MM.1S (cell line): ENCODE data around the gene NLK.

Experiments
- EZH2 ChIP-seq: fragments of 300-600 bp; sonication (generic); optimal IDR thresholded peaks from 2 replicates; pipeline ENCODE3; 2017; ENCODE audit warnings: low read depth, mild to moderate bottlenecking, antibody characterized with exemption, low read length, mixed read lengths
- EZH2phosphoT487 ChIP-seq: fragments of 300-600 bp; sonication (generic); IDR thresholded peaks from 2 replicates; pipeline ENCODE4 v1.6.1; 2018; ENCODE audit warnings: antibody characterized with exemption, low read length
- TF ChIP-seq, protein P1 (sequence below): fragments of 300-600 bp; sonication (generic); IDR thresholded peaks from 2 replicates; pipeline ENCODE4 v1.5.1; 2016; ENCODE audit warnings: antibody characterized with exemption, low read length, mixed read lengths

DNA sequence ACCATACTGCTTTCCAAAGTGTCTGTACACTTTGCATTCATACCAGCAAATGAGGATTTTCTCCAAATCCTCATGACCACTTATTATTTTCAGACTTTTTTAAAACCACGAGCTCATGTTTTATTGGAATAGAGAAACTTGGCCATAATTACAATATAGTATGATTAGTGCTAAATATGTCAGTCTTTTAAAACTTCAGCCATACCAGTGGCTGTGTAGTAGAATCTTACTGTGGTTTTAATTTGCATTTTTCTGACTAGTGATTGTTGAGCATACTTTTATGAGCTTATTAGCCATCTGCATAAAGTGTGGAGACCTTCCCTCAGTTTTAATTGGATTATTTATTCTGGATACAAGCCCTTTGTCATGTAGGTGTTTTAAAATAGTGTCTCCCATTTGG lies 57.8 kb downstream of the NLK start:
- TF ChIP-seq, protein P1, sequence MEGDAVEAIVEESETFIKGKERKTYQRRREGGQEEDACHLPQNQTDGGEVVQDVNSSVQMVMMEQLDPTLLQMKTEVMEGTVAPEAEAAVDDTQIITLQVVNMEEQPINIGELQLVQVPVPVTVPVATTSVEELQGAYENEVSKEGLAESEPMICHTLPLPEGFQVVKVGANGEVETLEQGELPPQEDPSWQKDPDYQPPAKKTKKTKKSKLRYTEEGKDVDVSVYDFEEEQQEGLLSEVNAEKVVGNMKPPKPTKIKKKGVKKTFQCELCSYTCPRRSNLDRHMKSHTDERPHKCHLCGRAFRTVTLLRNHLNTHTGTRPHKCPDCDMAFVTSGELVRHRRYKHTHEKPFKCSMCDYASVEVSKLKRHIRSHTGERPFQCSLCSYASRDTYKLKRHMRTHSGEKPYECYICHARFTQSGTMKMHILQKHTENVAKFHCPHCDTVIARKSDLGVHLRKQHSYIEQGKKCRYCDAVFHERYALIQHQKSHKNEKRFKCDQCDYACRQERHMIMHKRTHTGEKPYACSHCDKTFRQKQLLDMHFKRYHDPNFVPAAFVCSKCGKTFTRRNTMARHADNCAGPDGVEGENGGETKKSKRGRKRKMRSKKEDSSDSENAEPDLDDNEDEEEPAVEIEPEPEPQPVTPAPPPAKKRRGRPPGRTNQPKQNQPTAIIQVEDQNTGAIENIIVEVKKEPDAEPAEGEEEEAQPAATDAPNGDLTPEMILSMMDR = no peak
- TF ChIP-seq EZH2phosphoT487 (no peak), EZH2 (no peak)
